ENCODE measurements around the gene CYREN. TPM values are rescaled to one million over a fixed set of nuclear protein-coding genes. Genes with fewer than 3 reads are reported as not detected.

CYREN gene
- total RNA-seq, result 20.1 and 22.1 TPM in 2 replicates

DNA sequence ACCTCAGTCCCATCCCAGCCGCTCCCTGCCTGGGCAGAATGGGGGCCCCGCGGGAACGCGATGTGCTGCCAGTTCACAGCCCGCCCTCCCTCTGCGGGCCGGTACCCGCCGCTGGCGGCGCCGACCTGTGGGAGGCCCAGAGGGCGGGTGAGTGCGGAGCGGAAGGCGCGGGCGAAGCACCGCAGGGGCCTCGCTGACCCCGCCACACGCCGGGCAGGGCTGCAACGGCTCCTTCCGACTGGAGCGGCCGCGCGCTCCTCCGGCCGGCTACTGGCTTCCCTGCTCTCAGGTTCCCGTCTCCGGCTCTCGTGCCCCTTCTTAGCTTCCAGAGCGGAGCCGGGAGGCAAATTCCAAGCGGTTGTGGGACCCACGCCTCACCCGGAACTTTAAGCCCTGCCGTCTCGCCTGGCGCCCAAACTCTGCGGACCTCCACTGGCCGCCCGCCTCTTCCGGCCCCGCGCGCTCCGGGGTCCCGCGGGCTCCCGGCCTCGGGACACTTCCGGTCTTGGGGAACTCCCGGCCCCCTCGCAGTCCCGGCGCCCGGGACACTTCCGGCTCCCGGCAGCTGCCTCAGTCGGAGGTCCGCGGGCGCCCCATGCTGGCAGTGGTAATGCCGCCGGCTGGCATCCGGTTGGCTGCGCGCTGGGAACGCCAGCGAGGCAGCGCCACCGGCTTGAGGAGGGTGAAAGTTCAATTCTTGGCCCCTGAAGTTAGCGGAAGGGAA lies at the start of gene CYREN:
Gene CYREN, minus strand, starts transcription at position 434 of the 724 bp plus-strand sequence. CDS start 1,785 bp downstream, outside the sequence.

GRCh38 chr7:135211179-135211945 lies 40.9 kb upstream of the CYREN start, which contains the start of gene WDR91:
Gene WDR91 (minus strand): TSS chr7:135211526. CDS start chr7:135211502, 24 bp downstream.

GRCh38 chr7:135147899-135148721 lies 22.4 kb downstream of the CYREN start, which contains the start of gene TMEM140:
Gene TMEM140 (plus strand): TSS chr7:135148072. CDS start chr7:135164442, 16,370 bp downstream.

Other genes starting within 250 kb of the CYREN start
- 0.97 and 1.2 TPM in 2 replicates for gene AGBL3, start 184.2 kb downstream of the CYREN start, total RNA-seq
- gene TMEM140, start 22.6 kb downstream of the CYREN start, total RNA-seq, result 4.2 and 22.3 TPM in 2 replicates
- 1.9 and 2.7 TPM in 2 replicates for gene WDR91, start 40.8 kb upstream of the CYREN start, total RNA-seq
- not detected in 2 replicates for gene STRA8, start 63.1 kb upstream of the CYREN start, total RNA-seq

Measured in epithelial cell of umbilical artery (primary cell).